Esophagus squamous epithelium (tissue), 5 donors: ENCODE data around the gene COMT. TPM values are rescaled to one million over a fixed set of nuclear protein-coding genes. Genes with fewer than 3 reads are reported as not detected.
"Not testable (repeated sequence)": the region's sequence is repeated elsewhere in the genome, so short reads cannot be mapped to it uniquely, and the experiment has no call there.

Experiments
- DNase-seq: peaks from one replicate; lab custom pipeline; 2025; lab: John Stamatoyannopoulos, UW
- H3K27ac ChIP-seq, 4 donors: fragments of 200-600 bp; sonication (generic); one replicate each; pipeline ENCODE4 v1.5.1; 2016 to 2019; ENCODE audit warnings: mild to moderate bottlenecking in 1 of 4
- H3K27me3 ChIP-seq, 4 donors: fragments of 200-600 bp; sonication (generic); 1 replicate in 3 of 4; 2 replicates in 1 of 4; pipeline versions ENCODE4 v1.5.1 to v1.6.0; 2017 to 2021; ENCODE audit warnings: antibody characterized with exemption in 1 of 4
- H3K36me3 ChIP-seq, 3 donors: fragments of 200-600 bp; sonication (generic); one replicate each; pipeline ENCODE4 v1.5.1; 2016 to 2019
- H3K4me1 ChIP-seq, 3 donors: fragments of 200-600 bp; sonication (generic); one replicate each; pipeline ENCODE4 v1.5.1; 2017 to 2019
- H3K4me3 ChIP-seq, 4 donors: fragments of 200-600 bp; sonication (generic); 1 replicate in 3 of 4; 2 replicates in 1 of 4; pipeline ENCODE4 v1.5.1; 2016 to 2019; ENCODE audit warnings: mild to moderate bottlenecking in 2 of 4, moderate library complexity in 1 of 4
- H3K9me3 ChIP-seq, 3 donors: fragments of 200-600 bp; sonication (generic); one replicate each; pipeline ENCODE4 v1.5.1; 2016 to 2019
- POLR2A ChIP-seq, 4 donors: fragments of 450-650 bp; IDR thresholded peaks; one replicate each; pipeline ENCODE4 v1.6.1; 2017; ENCODE audit warnings: antibody characterized with exemption in 4 of 4, mild to moderate bottlenecking in 4 of 4, moderate library complexity in 3 of 4
- WGBS, 2 donors: methylation state at CpG; one replicate each; pipeline ENCODE4 v1.1.5; 2018; 5-methylcytosine and 5-hydroxymethylcytosine counted together
- intact Hi-C: fragments of 100-400 bp; cut with DNase I; formaldehyde crosslinking; loops from one replicate; pipeline ENCODE4 v1.15.0; 2022
- total RNA-seq, 4 donors: library from RNA; depleted of rRNA; stranded (reverse); fragments of >200 nt; gene quantifications; one replicate each; pipeline ENCODE4 v1.1.0, GENCODE V29; 2016
- TF ChIP-seq, protein P1 (sequence below), 6 experiments: fragments of 450-650 bp in 4 of 6; fragments of 200-600 bp in 2 of 6; sonication (generic) in 2 of 6; IDR thresholded peaks; one replicate each; pipeline ENCODE4 v1.5.1; 2016 to 2019; ENCODE audit warnings: antibody characterized with exemption in 6 of 6, mild to moderate bottlenecking in 4 of 6, moderate library complexity in 4 of 6
- donor health status: DM: yes; HTN: yes; CAD: no.

Gene COMT
- total RNA-seq, 4 donors from 2014 or later: 210 to 422 (median 234) TPM

GRCh38 chr22:19905347-19906276, 36.0 kb upstream of the COMT start:
- Histone ChIP-seq H3K27ac (no peak overlapping the region), H3K4me3 (no peak overlapping the region), H3K36me3 (peaks cover 0 to 81% (median 0%) of the 10 kb centered on the region in 3 donors), H3K9me3 (no peaks in the 10 kb centered on the region), H3K27me3 (no peaks in the 10 kb centered on the region), H3K4me1 (peaks cover 0 to 5% (median 0%) of the 10 kb centered on the region in 3 donors)
- WGBS, 2 donors: 78 to 86% methylated on average over 16 to 17 of the region's 22 CpGs
- TF ChIP-seq POLR2A (IDR thresholded peaks at IDR 0.05): no peak
- TF ChIP-seq, protein P1, sequence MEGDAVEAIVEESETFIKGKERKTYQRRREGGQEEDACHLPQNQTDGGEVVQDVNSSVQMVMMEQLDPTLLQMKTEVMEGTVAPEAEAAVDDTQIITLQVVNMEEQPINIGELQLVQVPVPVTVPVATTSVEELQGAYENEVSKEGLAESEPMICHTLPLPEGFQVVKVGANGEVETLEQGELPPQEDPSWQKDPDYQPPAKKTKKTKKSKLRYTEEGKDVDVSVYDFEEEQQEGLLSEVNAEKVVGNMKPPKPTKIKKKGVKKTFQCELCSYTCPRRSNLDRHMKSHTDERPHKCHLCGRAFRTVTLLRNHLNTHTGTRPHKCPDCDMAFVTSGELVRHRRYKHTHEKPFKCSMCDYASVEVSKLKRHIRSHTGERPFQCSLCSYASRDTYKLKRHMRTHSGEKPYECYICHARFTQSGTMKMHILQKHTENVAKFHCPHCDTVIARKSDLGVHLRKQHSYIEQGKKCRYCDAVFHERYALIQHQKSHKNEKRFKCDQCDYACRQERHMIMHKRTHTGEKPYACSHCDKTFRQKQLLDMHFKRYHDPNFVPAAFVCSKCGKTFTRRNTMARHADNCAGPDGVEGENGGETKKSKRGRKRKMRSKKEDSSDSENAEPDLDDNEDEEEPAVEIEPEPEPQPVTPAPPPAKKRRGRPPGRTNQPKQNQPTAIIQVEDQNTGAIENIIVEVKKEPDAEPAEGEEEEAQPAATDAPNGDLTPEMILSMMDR (IDR thresholded peaks at IDR 0.05): no peak
- DNase-seq: no peak
- intact Hi-C loops: no loop called here

- H3K4me3 ChIP-seq, H3K27ac ChIP-seq, intact Hi-C loops, H3K9me3 ChIP-seq, DNase-seq, H3K27me3 ChIP-seq, H3K4me1 ChIP-seq: not testable (repeated sequence)
- peaks cover 0 to 81% (median 0%) of the 10 kb centered on the region in 3 donors for H3K36me3 ChIP-seq
- WGBS, 2 donors: 82 to 92% methylated on average over 14 to 24 of the region's 25 CpGs
These were observed 34.7 kb upstream of the COMT start for GRCh38 chr22:19906864-19907263.

- H3K27ac ChIP-seq, DNase-seq, H3K4me1 ChIP-seq, H3K4me3 ChIP-seq, intact Hi-C loops, H3K27me3 ChIP-seq, H3K9me3 ChIP-seq: not testable (repeated sequence)
- peaks cover 0 to 78% (median 0%) of the 10 kb centered on the region in 3 donors for H3K36me3 ChIP-seq
- WGBS, 2 donors: 100% methylated on average over 12 of the region's 16 CpGs; no CpG with 5 or more reads in 1 of the 2 donors
These were observed 33.7 kb upstream of the COMT start for GRCh38 chr22:19907902-19908301.

DNA sequence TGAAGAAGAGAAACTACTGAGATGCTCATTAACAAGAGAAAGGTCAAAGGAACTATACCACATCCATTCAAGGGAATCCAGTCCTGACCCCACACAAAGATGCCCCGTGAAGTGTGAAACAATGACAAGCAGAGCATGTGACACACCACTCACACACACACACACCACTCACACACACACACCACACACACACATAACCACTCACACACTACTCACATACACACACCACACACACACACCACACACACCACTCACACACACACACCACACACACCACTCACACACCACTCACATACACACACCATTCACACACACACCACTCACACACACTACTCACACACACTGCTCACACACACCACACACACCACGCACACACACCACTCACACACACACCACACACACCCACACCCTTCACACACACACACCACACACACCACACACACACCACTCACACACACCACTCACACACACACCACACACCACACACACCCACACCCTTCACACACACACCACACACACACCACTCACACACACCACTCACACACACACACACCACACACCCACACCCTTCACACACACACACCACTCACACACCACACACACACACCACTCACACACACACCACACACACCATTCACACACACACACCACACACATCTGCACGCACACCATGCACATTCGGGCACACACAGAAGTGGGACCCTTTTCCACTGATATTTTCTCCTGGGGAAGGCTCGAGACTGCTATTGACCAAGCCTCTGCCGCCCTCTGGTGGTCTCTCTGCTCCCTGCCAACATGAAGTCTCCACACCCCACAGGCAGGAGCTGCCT, 32.0 kb upstream of the COMT start:
- Histone ChIP-seq H3K4me3 (no peak overlapping the region), H3K36me3 (peaks cover 3 to 81% (median 4%) of the 10 kb centered on the region in 3 donors), H3K9me3 (no peaks in the 10 kb centered on the region), H3K27me3 (no peaks in the 10 kb centered on the region), H3K4me1 (peaks cover 0 to 9% (median 0%) of the 10 kb centered on the region in 3 donors), H3K27ac (no peak overlapping the region)
- no peak for DNase-seq
- TF ChIP-seq POLR2A (IDR thresholded peaks at IDR 0.05): no peak
- TF ChIP-seq, protein P1 (IDR thresholded peaks at IDR 0.05): peak; percentile 81 to 94 (median 91)
- intact Hi-C loops: loop anchor here (2.0 kb wide), 1 partner anchor 179 kb away; no protein-coding TSS in a partner anchor
- WGBS, 2 donors: 35 to 45% methylated on average over 4 to 6 of the region's 6 CpGs

DNA sequence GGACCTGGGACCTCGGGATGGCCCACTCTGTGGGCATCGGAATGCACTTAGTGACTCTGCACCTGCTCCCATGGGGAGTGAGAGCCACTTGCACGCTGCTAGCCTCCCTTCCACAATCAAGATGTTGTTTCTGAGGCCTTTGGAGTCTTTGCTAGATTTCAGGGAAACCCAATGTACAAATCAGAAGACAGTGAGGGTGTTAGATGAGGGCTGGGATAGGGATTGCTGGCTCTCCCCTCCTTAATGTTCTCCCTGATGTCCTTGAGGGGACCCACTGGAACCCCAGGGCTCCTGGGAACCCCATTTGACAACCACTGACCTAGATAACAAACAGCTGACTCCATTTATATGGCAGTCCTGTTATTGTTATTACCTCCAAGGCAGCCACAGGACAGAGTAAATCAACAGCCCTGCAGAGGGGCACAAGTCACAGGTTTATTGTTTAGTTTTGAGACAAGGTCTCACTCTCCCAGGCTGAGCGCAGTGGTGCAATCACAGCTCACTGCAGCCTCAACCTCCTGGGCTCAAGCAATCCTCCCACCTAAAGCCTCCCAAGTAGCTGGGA, 31.3 kb upstream of the COMT start:
- Histone ChIP-seq H3K27me3 (no peaks in the 10 kb centered on the region), H3K36me3 (peaks cover 8 to 85% (median 10%) of the 10 kb centered on the region in 3 donors), H3K9me3 (no peaks in the 10 kb centered on the region), H3K4me3 (no peak overlapping the region), H3K4me1 (peaks cover 0 to 9% (median 0%) of the 10 kb centered on the region in 3 donors), H3K27ac (no peak overlapping the region)
- 25 to 88% methylated on average over 1 to 4 of the region's 4 CpGs for WGBS, 2 donors
- DNase-seq: no peak
- intact Hi-C loops: loop anchor here (2.0 kb wide), 1 partner anchor 179 kb away; no protein-coding TSS in a partner anchor
- no peak for TF ChIP-seq POLR2A (IDR thresholded peaks at IDR 0.05)
- TF ChIP-seq, protein P1 (IDR thresholded peaks at IDR 0.05): peak in 1 of 6 experiments; percentile 1
